ENCODE results near the gene WNK4. TPM values are rescaled to one million over a fixed set of nuclear protein-coding genes. Genes with fewer than 3 reads are reported as not detected.

The WNK4 gene
- total RNA-seq, 1 experiment from 2014 or later = 2.6 TPM

DNA sequence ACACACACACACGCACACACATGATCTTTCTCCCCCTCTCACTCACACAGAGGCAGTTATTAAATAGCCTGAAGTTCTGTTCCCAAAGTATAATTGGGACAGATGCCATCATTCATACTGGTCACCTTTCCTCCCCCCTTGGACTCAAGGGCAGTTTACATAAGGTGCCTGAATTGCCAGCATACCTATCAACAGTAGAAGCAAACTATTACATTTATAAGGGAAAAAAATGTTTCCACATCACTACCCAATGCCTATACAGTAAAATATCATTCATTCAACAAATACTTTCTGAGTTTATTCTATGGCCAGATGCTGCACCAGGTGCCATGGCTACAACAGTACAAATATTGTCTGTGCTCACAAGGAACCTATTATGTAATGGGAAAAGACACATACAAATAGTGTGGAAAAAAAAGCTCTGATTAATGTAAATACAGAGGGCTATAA lies 24.5 kb downstream of the WNK4 start:
- DNase-seq = no peak
- H3K56ac ChIP-seq (ENCODE audit: insufficient read length, low read depth, low read length) = no peak overlapping the region
- H2BK15ac ChIP-seq (ENCODE audit: low read depth, low read length) = no peak overlapping the region
- no peak overlapping the region for H2BK12ac ChIP-seq (ENCODE audit: insufficient read length, low read depth, low read length)
- H3K4me1 ChIP-seq (ENCODE audit: insufficient read depth, low read length) = no peaks in the 10 kb centered on the region
- H2BK20ac ChIP-seq (ENCODE audit: low read depth, low read length, poor library complexity, severe bottlenecking) = no peak overlapping the region
- no peak overlapping the region for H2BK120ac ChIP-seq (ENCODE audit: low read depth, low read length, poor library complexity, severe bottlenecking)
- peaks cover 18% of the 10 kb centered on the region for H3K27me3 Mint-ChIP-seq (ENCODE audit: low read depth)
- H3K36me3 Mint-ChIP-seq (ENCODE audit: insufficient read depth in 1 of 3, low read depth in 3 of 3) = peaks cover 0 to 8% (median 7%) of the 10 kb centered on the region in 3 experiments; a peak in 5 of 7 replicates
- no peak overlapping the region for H2BK5ac ChIP-seq (ENCODE audit: insufficient read length, low read length)
- no peak overlapping the region for H3K27ac ChIP-seq (ENCODE audit: insufficient read length, low read depth, low read length)
- WGBS (ENCODE audit: extremely low coverage, insufficient read length, low lambda C conversion rate) = no CpG with 5 or more reads among the region's 1 CpG
- H4K5ac ChIP-seq (ENCODE audit: insufficient read length, low read depth, low read length) = no peak overlapping the region
- no peak overlapping the region for H3K4me2 ChIP-seq (ENCODE audit: insufficient read depth, insufficient read length, low read length)
- H3K9ac ChIP-seq (ENCODE audit: extremely low read depth, insufficient read length, low read length) = no peak overlapping the region
- H4K20me1 ChIP-seq (ENCODE audit: control insufficient read depth, insufficient read depth, insufficient read length) = no peaks in the 10 kb centered on the region
- H3T11ph ChIP-seq (ENCODE audit: low read length) = no peak overlapping the region
- no peaks in the 10 kb centered on the region for H3K23me2 ChIP-seq (ENCODE audit: insufficient read length, low read depth, low read length, poor library complexity, severe bottlenecking)
- H3K18ac ChIP-seq (ENCODE audit: insufficient read length, low read depth, low read length) = no peak overlapping the region
- H3K9me3 Mint-ChIP-seq = no peaks in the 10 kb centered on the region
- H2AK5ac ChIP-seq (ENCODE audit: insufficient read length, low read length) = no peak overlapping the region
- no peaks in the 10 kb centered on the region for H3K79me1 ChIP-seq (ENCODE audit: insufficient read depth, low read depth, low read length, poor library complexity, severe bottlenecking)
- no peak overlapping the region for H3K14ac ChIP-seq (ENCODE audit: insufficient read depth, low read length)
- H3K4me3 Mint-ChIP-seq = no peak overlapping the region
- H3K27me3 ChIP-seq (ENCODE audit: insufficient read depth, low read length) = no peaks in the 10 kb centered on the region
- H3K27ac Mint-ChIP-seq = no peak overlapping the region
- H3K23ac ChIP-seq (ENCODE audit: insufficient read length, low read depth, low read length) = no peak overlapping the region
- no peak overlapping the region for H3K4ac ChIP-seq (ENCODE audit: low read depth, low read length)
- TF ChIP-seq, protein P1, sequence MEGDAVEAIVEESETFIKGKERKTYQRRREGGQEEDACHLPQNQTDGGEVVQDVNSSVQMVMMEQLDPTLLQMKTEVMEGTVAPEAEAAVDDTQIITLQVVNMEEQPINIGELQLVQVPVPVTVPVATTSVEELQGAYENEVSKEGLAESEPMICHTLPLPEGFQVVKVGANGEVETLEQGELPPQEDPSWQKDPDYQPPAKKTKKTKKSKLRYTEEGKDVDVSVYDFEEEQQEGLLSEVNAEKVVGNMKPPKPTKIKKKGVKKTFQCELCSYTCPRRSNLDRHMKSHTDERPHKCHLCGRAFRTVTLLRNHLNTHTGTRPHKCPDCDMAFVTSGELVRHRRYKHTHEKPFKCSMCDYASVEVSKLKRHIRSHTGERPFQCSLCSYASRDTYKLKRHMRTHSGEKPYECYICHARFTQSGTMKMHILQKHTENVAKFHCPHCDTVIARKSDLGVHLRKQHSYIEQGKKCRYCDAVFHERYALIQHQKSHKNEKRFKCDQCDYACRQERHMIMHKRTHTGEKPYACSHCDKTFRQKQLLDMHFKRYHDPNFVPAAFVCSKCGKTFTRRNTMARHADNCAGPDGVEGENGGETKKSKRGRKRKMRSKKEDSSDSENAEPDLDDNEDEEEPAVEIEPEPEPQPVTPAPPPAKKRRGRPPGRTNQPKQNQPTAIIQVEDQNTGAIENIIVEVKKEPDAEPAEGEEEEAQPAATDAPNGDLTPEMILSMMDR (conservative IDR thresholded peaks at IDR 0.05) = no peak
- no peak overlapping the region for H2AFZ ChIP-seq (ENCODE audit: low read length)
- no peak overlapping the region for H4K8ac ChIP-seq (replicated peaks; ENCODE audit: insufficient read length, low read depth, low read length)
- H3K9me3 ChIP-seq (ENCODE audit: control insufficient read depth, low read depth, low read length) = no peaks in the 10 kb centered on the region
- no peaks in the 10 kb centered on the region for H3K4me1 Mint-ChIP-seq
- H3K79me2 ChIP-seq (ENCODE audit: insufficient read depth, low read length) = no peaks in the 10 kb centered on the region
- no peak overlapping the region for H4K91ac ChIP-seq (ENCODE audit: insufficient read length, low read depth, low read length)

All from H9 (cell line).